Midbrain (tissue), 1 donor: ENCODE measurements around the gene SRSF2.
A peak's percentile ranks its signal among the peaks of the same experiment; 100 is the strongest.
"Not testable (repeated sequence)": the region's sequence is repeated elsewhere in the genome, so short reads cannot be mapped to it uniquely, and the experiment has no call there.

Experiments used
- DNase-seq: peaks from one replicate; lab custom pipeline; 2025; lab: John Stamatoyannopoulos, UW

SRSF2 gene

GRCh38 chr17:76700617-76701470, 36.3 kb downstream of the SRSF2 start:
- no peak for DNase-seq

- no peak for DNase-seq
Measured at GRCh38 chr17:76700270-76700616, 36.9 kb downstream of the SRSF2 start.

DNA sequence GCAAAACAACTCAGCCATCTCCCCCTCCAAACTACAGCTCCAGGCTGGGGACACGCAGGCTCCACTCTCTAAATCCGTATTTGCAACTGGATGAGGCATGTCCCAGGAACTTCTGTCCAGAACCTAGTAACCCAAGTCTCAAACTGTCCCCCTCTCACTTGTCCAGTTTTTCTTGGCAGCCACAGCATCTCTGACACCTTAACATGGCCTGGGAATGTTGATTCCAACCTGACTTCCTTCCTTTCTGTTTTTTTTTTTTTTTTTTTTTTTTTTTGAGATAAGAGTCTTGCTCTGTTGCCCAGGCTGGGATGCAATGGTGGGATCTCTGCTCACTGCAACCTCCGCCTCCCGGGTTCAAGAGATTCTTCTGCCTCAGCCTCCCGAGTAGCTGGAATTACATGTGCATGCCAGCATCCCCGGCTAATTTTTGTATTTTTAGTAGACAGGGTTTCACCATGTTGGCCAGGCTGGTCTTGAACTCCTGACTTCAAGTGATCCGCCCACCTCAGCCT, 38.6 kb downstream of the SRSF2 start:
- DNase-seq, result not testable (repeated sequence)

DNA sequence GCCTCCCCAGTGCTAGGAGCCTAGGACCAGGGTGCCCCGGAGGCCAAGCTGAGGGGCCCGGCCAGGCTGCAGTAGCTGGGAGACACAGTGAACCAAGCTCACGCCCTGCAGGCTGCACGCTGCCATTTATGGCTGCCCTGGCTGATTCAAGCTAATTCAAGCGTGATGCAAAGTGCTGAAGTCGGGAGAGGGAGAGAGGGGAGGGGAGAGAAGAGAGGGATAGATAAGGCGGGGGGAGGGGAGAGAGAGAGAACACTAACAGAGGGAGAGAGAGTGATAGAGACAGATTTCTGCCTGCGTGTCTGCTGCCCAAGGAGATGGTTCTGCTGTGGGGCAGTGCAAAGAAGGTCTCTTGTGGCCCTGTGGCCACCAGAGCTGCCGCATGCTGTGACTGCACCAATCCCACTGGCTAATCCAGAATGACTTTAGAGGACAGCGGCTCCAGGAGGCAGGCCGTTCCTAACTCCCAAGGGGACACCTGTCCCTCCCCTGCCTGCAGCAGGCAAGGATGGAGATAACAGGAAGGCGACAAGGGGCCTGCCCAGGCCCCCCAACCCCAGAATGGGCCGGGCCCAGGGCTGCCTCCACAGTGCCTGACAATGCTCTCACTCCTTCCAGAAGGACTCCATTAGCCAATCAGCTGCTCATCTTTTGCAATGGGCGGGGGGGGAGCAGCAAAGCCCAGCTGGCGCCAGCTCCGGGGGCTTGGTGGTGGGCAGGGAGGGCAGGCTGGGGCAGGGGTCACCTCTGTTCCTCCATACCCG, 39.2 kb downstream of the SRSF2 start:
- DNase-seq, result no peak

- no peak for DNase-seq
Measured at GRCh38 chr17:76696763-76697701, 40.1 kb downstream of the SRSF2 start.

DNA sequence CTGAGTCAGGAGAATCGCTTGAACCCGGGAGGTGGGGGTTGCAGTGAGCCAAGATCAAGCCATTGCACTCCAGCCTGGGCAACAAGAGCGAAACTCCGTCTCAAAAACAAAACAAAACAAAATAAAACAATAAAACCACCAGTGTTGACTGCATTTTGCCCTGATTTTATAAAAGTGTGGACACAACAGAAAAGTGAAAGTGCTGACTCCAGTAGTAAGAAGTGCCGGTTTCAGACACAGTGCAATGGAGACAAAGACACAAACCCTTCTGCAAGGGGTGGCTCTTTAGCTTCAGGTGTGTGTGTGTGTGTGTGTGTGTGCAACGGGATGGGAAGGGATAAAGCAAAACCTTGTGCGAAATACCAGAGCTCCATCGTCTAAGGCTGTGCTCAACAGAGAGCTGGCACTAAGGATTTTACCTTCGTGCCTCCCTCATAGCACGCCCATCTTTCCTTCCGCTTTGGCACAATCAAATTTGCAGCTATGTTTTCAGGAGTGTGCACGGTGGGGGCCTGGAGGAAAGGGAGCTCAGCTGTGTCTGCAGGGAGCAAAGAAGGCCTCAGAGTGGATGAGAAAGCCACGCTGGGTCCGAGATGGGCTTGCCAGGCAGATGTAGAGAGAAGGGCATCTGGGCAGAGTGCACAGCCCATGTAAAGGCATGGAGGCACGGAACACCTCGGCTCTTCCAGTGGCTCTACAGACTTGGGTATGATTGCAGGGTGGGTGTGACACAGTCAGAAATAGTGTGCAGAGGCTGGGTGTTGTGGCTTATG, 41.9 kb downstream of the SRSF2 start:
- no peak for DNase-seq

GRCh38 chr17:76691379-76692191, 45.5 kb downstream of the SRSF2 start:
- no peak for DNase-seq

GRCh38 chr17:76690596-76691280, 46.4 kb downstream of the SRSF2 start:
- DNase-seq, result no peak

GRCh38 chr17:76689859-76690258, 47.3 kb downstream of the SRSF2 start:
- DNase-seq, result no peak

DNA sequence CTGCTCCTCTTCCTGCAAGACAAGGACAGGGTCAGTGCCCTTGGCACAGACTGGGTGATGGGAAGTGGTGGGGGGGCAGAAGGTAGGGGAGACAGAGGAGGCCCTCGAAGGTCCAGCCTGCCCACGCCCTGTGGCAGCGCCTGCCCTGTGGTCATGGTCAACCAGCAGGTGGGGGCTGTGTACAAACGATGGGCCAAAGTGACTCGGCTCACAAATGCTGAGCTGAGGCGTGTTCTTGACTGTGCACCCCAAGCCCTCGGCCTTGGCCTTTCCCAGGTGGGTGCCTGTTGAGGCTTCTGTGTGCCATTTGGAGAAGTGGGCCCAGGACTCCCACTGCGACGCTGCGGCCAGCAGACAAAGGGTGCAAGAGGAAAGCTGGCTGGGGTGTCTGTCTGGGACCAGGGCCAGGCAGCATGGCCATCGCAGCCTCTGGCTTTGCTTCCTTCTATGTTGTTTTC, 48.9 kb downstream of the SRSF2 start:
- no peak for DNase-seq

DNA sequence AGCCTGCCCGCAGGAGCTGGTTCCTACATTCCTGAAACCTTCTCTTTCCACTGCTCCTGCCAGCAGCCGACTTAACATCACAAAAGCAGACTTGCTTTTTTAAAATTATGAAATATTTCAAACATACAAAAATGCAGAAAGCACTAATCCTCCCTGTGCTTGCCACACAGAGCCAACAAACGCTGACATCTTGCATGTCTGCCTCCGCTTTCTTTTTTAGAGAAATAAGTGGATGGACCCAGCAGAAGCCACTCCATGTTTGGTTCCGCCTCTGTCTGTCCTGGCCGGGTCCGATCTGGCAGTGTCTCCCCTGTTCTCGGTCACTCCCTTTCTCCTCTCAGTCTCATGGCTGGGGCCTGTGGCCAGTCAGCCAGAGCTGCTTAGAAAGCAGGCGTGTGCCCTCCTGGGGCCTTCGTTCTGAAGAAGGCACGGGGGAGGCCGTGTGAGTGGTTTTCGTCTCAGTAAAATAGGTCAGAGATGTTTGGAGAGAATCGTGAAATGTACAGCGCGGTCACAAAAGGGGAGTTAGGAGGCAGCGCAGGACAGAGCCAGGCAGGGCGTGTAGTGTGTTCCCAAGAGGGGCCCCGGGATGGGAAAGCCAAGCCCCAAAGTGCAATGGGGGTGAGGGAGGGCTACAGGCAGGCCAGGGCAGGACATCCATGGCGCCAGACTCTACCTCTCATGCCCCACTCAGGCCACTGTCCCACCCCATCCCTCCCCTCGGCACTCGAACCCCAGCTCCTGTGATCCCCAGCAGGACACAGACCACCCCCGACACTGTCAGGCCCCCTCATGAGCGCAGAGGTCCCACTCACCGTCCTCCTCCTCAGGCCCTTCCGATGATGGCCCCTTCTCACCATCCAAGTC, 49.6 kb downstream of the SRSF2 start:
- DNase-seq, result peak; percentile 53

DNA sequence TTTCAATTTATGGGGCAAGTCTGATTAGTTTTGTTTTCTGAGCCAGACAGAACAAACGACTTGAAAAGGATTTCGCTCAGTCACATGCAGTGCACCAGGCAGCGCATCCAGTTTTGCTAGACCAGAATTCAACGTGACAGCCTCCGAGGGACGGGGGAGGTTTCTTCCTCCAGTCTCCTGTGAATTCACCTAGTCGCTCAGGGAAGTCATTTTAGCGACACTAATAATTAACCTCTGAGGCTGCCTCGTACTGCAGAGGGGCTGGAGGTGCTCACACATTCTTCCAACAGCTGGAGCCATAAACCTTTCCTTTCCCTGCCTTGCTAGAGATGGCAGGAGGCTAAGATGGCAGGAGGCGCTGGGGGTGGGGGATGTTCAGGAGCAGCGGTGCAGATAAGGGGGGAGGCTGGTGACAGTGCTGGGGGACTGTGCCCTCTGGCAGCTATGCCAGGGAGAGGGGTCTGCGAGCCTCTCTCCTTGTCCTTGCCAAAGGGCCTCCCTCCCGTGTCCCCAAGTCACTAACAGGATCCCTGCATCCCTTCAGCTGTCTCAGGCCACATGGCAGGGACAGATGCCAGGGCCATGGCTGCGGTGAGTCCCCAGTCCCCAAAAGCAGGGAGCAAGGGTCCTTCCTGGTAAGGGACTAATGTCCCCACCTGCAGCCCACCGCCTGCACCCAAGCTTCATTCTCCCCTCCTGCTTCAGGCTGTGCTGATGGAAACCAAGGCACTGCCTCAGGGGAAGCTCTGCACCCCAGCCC, 50.4 kb downstream of the SRSF2 start:
- no peak for DNase-seq

- DNase-seq, result no peak
Measured at GRCh38 chr17:76685846-76686245, 51.3 kb downstream of the SRSF2 start.

GRCh38 chr17:76685366-76685765, 51.8 kb downstream of the SRSF2 start:
- DNase-seq, result no peak

GRCh38 chr17:76684756-76685155, 52.4 kb downstream of the SRSF2 start:
- no peak for DNase-seq
